ENCODE measurements around the gene TMEM108. TPM values are rescaled to one million over a fixed set of nuclear protein-coding genes. Genes with fewer than 3 reads are reported as not detected.

The TMEM108 gene
- total RNA-seq, 1 donor from 2014 or later, result not detected

GRCh38 chr3:133162670-133163305 is 124.6 kb downstream of the TMEM108 start:
- DNase-seq (ENCODE audit: low read depth in 2 of 2), result no peak

- DNase-seq (ENCODE audit: low read depth in 2 of 2), result no peak
Measured at GRCh38 chr3:133167340-133168024, 129.3 kb downstream of the TMEM108 start.

- DNase-seq (ENCODE audit: low read depth in 2 of 2), result no peak
Measured at GRCh38 chr3:133168025-133168401, 129.8 kb downstream of the TMEM108 start.

- no peak for DNase-seq (ENCODE audit: low read depth in 2 of 2)
Measured at GRCh38 chr3:133169331-133170068, 131.3 kb downstream of the TMEM108 start.

- DNase-seq (ENCODE audit: low read depth in 2 of 2), result no peak
Measured at GRCh38 chr3:133171831-133172230, 133.6 kb downstream of the TMEM108 start.

GRCh38 chr3:133181392-133182150 is 143.4 kb downstream of the TMEM108 start:
- DNase-seq (ENCODE audit: low read depth in 2 of 2), result no peak

- no peak for DNase-seq (ENCODE audit: low read depth in 2 of 2)
Measured at GRCh38 chr3:133187870-133188379, 149.7 kb downstream of the TMEM108 start.

- DNase-seq (ENCODE audit: low read depth in 2 of 2), result no peak
Measured at GRCh38 chr3:133188996-133189395, 150.8 kb downstream of the TMEM108 start.

- DNase-seq (ENCODE audit: low read depth in 2 of 2), result no peak
Measured at GRCh38 chr3:133189893-133190292, 151.7 kb downstream of the TMEM108 start.

- DNase-seq (ENCODE audit: low read depth in 2 of 2), result no peak
Measured at GRCh38 chr3:133191818-133192217, 153.6 kb downstream of the TMEM108 start.

GRCh38 chr3:133192363-133192945 is 154.3 kb downstream of the TMEM108 start:
- no peak for DNase-seq (ENCODE audit: low read depth in 2 of 2)

GRCh38 chr3:133192967-133193366 is 154.8 kb downstream of the TMEM108 start:
- DNase-seq (ENCODE audit: low read depth in 2 of 2), result no peak

GRCh38 chr3:133196527-133196926 is 158.3 kb downstream of the TMEM108 start:
- DNase-seq (ENCODE audit: low read depth in 2 of 2), result no peak

- no peak for DNase-seq (ENCODE audit: low read depth in 2 of 2)
Measured at GRCh38 chr3:133197619-133198018, 159.4 kb downstream of the TMEM108 start.

- no peak for DNase-seq (ENCODE audit: low read depth in 2 of 2)
Measured at GRCh38 chr3:133206921-133207320, 168.7 kb downstream of the TMEM108 start.

GRCh38 chr3:133208184-133208583 is 170.0 kb downstream of the TMEM108 start:
- DNase-seq (ENCODE audit: low read depth in 2 of 2), result no peak

- DNase-seq (ENCODE audit: low read depth in 2 of 2), result no peak
Measured at GRCh38 chr3:133209871-133210550, 171.8 kb downstream of the TMEM108 start.

- no peak for DNase-seq (ENCODE audit: low read depth in 2 of 2)
Measured at GRCh38 chr3:133210656-133211055, 172.5 kb downstream of the TMEM108 start.

- no peak for DNase-seq (ENCODE audit: low read depth in 2 of 2)
Measured at GRCh38 chr3:133211449-133211848, 173.3 kb downstream of the TMEM108 start.

GRCh38 chr3:133211856-133212255 is 173.7 kb downstream of the TMEM108 start:
- DNase-seq (ENCODE audit: low read depth in 2 of 2), result no peak

GRCh38 chr3:133213937-133214336 is 175.7 kb downstream of the TMEM108 start:
- DNase-seq (ENCODE audit: low read depth in 2 of 2), result no peak

Data from dermis microvascular lymphatic vessel endothelial cell (primary cell).